ENCODE results near the gene SLAMF8.

The SLAMF8 gene

GRCh38 chr1:159849626-159850366 lies 23.1 kb downstream of the SLAMF8 start:
- DNase-seq: no peak

GRCh38 chr1:159851407-159851806 lies 24.7 kb downstream of the SLAMF8 start:
- DNase-seq: no peak

GRCh38 chr1:159853417-159854115 lies 26.9 kb downstream of the SLAMF8 start:
- no peak for DNase-seq

- peak; percentile 20 for DNase-seq
These were observed 27.5 kb downstream of the SLAMF8 start for GRCh38 chr1:159854116-159854692.

GRCh38 chr1:159854693-159855192 lies 28.1 kb downstream of the SLAMF8 start:
- DNase-seq: peak; percentile 70

- no peak for DNase-seq
These were observed 29.0 kb downstream of the SLAMF8 start for GRCh38 chr1:159855709-159856108.

GRCh38 chr1:159856576-159856975 lies 29.9 kb downstream of the SLAMF8 start:
- no peak for DNase-seq

- no peak for DNase-seq
These were observed 31.2 kb downstream of the SLAMF8 start for GRCh38 chr1:159857889-159858288.

- DNase-seq: no peak
These were observed 33.2 kb downstream of the SLAMF8 start for GRCh38 chr1:159859767-159860322.

GRCh38 chr1:159860456-159860855 lies 33.8 kb downstream of the SLAMF8 start:
- DNase-seq: no peak

GRCh38 chr1:159861218-159861617 lies 34.5 kb downstream of the SLAMF8 start:
- no peak for DNase-seq

GRCh38 chr1:159862031-159862430 lies 35.4 kb downstream of the SLAMF8 start:
- DNase-seq: no peak

- DNase-seq: no peak
These were observed 35.9 kb downstream of the SLAMF8 start, which contains the start of gene VSIG8 for GRCh38 chr1:159862557-159862956. VSIG8 (minus strand) TSS chr1:159862657; CDS start chr1:159862521, 136 bp downstream.

GRCh38 chr1:159864262-159864661 lies 37.6 kb downstream of the SLAMF8 start:
- no peak for DNase-seq

GRCh38 chr1:159866066-159866465 lies 39.4 kb downstream of the SLAMF8 start:
- DNase-seq: no peak

- DNase-seq: no peak
These were observed 40.4 kb downstream of the SLAMF8 start for GRCh38 chr1:159866905-159867663.

GRCh38 chr1:159867664-159868026 lies 41.0 kb downstream of the SLAMF8 start:
- no peak for DNase-seq

GRCh38 chr1:159868766-159869165 lies 42.1 kb downstream of the SLAMF8 start:
- no peak for DNase-seq

- DNase-seq: no peak
These were observed 42.5 kb downstream of the SLAMF8 start for GRCh38 chr1:159869173-159869572.

GRCh38 chr1:159869607-159870006 lies 42.9 kb downstream of the SLAMF8 start:
- DNase-seq: no peak

- DNase-seq: no peak
These were observed 44.0 kb downstream of the SLAMF8 start for GRCh38 chr1:159870704-159871103.

GRCh38 chr1:159872891-159873290 lies 46.2 kb downstream of the SLAMF8 start:
- no peak for DNase-seq
